NB4 (cell line): Measurements from ENCODE around the gene GATAD2B.

Experiments
- DNase-seq: peaks from one replicate; pipeline ENCODE4 v3.0.0; 2010; ENCODE audit warnings: low read depth
- H3K4me3 ChIP-seq: one replicate; pipeline ENCODE4 v1.5.1; 2011; ENCODE audit warnings: mild to moderate bottlenecking, low read depth, low read length, moderate library complexity
- CTCF ChIP-seq: IDR thresholded peaks from one replicate; pipeline ENCODE4 v1.5.1; 2012; ENCODE audit warnings: low read depth, low read length
- MAX ChIP-seq: IDR thresholded peaks from 2 replicates; pipeline ENCODE4 v1.6.1; 2011; ENCODE audit warnings: low read depth, low read length
- MYC ChIP-seq: IDR thresholded peaks from 2 replicates; pipeline ENCODE4 v1.6.1; 2011; ENCODE audit warnings: low read depth, low read length
- POLR2A ChIP-seq: IDR thresholded peaks from 2 replicates; pipeline ENCODE4 v1.6.1; 2011; ENCODE audit warnings: mild to moderate bottlenecking; ENCODE audit not compliant: insufficient read length; ENCODE audit errors: extremely low read depth

The GATAD2B gene

GRCh38 chr1:153801028-153801625 is 121.6 kb downstream of the GATAD2B start:
- DNase-seq, result no peak
- no peak overlapping the region for H3K4me3 ChIP-seq
- TF ChIP-seq MAX (no peak), POLR2A (no peak), CTCF (no peak), MYC (no peak)

GRCh38 chr1:153800516-153800915 is 122.3 kb downstream of the GATAD2B start:
- no peak for DNase-seq
- TF ChIP-seq MAX (no peak), CTCF (no peak), POLR2A (no peak), MYC (no peak)
- no peak overlapping the region for H3K4me3 ChIP-seq

GRCh38 chr1:153799566-153800465 is 123.0 kb downstream of the GATAD2B start:
- no peak overlapping the region for H3K4me3 ChIP-seq
- no peak for DNase-seq
- TF ChIP-seq MYC (no peak), MAX (no peak), CTCF (no peak), POLR2A (no peak)

- H3K4me3 ChIP-seq, result no peak overlapping the region
- DNase-seq, result no peak
- no peak for TF ChIP-seq POLR2A
- no peak for TF ChIP-seq MAX
Measured at GRCh38 chr1:153799016-153799415, 123.8 kb downstream of the GATAD2B start.

- DNase-seq, result no peak
- TF ChIP-seq MYC, result no peak
- TF ChIP-seq MAX, result no peak
- TF ChIP-seq POLR2A, result no peak
- no peak for TF ChIP-seq CTCF
- H3K4me3 ChIP-seq, result no peak overlapping the region
Measured at GRCh38 chr1:153798468-153798780, 124.3 kb downstream of the GATAD2B start.

GRCh38 chr1:153796786-153797659 is 125.7 kb downstream of the GATAD2B start:
- H3K4me3 ChIP-seq, result no peak overlapping the region
- DNase-seq, result peak; percentile 77
- TF ChIP-seq MYC (peak; percentile 34; the same call in 1 of the 2 replicates), MAX (peak; percentile 52), CTCF (peak; percentile 80), POLR2A (no peak)
